Measurements from ENCODE around the gene OLFML2A.

Gene OLFML2A

DNA sequence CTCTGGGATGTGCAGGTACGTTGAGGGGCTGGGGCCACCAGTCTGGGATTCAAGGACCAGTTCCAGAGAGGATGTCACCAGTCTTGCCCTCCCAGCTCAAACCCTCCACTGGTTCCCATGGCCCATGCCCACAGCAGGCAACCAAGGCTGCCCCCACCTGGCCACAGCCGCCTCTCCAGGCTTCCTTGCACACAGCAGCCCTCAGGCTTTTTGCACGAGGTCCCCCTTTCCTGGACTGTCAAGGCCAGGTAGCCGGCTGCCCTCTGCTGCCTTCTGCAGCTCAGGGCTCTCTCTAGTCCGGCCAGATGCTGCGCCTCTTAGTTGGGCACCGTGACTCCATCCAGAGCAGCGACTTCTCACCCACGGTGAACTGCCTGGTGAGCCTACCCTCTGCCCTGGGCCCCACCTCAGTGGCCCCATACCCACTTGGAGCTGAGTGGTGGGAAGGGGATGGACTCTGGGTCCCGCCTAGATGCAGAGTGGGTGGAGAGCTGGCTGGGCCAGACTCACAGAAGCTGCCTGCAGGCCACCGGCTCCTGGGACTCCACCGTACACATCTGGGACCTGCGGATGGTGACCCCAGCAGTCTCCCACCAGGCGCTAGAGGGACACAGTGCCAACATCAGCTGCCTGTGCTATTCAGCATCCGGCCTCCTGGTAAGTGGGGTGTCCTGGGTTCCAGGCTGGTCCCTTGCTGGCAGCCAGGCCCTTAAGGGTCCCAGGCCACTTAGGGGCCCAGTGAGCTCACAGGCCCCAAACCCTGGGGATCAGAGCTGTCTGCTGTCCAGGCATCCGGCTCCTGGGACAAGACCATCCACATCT, 79.2 kb downstream of the OLFML2A start:
- Histone ChIP-seq H3K36me3 (ENCODE audit: low read depth) (peaks cover 43% of the 10 kb centered on the region), H3K27ac (ENCODE audit: poor library complexity, severe bottlenecking) (no peak overlapping the region), H3K4me3 (ENCODE audit: severe bottlenecking) (no peak overlapping the region), H3K9me3 (ENCODE audit: severe bottlenecking) (no peaks in the 10 kb centered on the region), H3K4me1 (ENCODE audit: insufficient read depth, poor library complexity, severe bottlenecking) (no peaks in the 10 kb centered on the region), H3K27me3 (ENCODE audit: insufficient read depth, poor library complexity, severe bottlenecking) (no peaks in the 10 kb centered on the region)
- TF ChIP-seq, protein P1, sequence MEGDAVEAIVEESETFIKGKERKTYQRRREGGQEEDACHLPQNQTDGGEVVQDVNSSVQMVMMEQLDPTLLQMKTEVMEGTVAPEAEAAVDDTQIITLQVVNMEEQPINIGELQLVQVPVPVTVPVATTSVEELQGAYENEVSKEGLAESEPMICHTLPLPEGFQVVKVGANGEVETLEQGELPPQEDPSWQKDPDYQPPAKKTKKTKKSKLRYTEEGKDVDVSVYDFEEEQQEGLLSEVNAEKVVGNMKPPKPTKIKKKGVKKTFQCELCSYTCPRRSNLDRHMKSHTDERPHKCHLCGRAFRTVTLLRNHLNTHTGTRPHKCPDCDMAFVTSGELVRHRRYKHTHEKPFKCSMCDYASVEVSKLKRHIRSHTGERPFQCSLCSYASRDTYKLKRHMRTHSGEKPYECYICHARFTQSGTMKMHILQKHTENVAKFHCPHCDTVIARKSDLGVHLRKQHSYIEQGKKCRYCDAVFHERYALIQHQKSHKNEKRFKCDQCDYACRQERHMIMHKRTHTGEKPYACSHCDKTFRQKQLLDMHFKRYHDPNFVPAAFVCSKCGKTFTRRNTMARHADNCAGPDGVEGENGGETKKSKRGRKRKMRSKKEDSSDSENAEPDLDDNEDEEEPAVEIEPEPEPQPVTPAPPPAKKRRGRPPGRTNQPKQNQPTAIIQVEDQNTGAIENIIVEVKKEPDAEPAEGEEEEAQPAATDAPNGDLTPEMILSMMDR (IDR thresholded peaks at IDR 0.05; ENCODE audit: poor library complexity, severe bottlenecking): peak; percentile 44
- no peak for DNase-seq (ENCODE audit: low spot score)
- peak; percentile 33 for ATAC-seq (ENCODE audit: low read depth)

DNA sequence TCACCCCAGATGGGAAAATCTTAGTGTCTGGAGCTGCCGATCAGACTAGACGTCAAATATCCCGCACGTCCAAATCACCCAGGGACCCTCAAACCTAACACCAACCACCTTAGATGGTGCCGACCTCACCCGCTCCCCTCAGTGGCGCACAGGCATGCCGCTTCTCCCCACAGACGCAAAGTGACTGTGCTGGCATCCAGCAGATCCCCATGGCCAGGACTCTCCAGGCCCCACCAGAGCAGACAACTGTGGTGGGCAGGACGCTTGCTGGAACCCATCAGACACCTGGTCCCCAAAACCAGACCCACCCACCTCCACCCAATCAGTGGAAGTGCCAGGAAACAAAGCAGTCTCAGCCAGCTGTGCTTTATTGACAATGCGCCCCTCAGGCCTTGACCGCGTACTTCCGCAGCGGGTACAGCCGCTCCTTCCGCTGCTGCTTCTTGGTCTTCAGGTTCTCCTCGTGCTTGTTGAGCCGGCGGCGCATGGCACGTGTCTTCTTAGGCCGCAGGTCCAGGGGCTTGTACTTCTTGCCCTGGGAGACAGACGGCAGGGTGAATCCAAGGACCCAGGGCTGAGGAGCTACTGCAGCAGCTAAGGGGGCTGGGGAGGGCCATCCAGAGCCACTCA, 80.7 kb downstream of the OLFML2A start:
- H3K27ac ChIP-seq (ENCODE audit: poor library complexity, severe bottlenecking): no peak overlapping the region
- no peak overlapping the region for H3K4me3 ChIP-seq (ENCODE audit: severe bottlenecking)
- DNase-seq (ENCODE audit: low spot score) (no peak), ATAC-seq (ENCODE audit: low read depth) (no peak)
- peaks cover 47% of the 10 kb centered on the region for H3K36me3 ChIP-seq (ENCODE audit: low read depth)
- H3K27me3 ChIP-seq (ENCODE audit: insufficient read depth, poor library complexity, severe bottlenecking): no peaks in the 10 kb centered on the region
- no peaks in the 10 kb centered on the region for H3K9me3 ChIP-seq (ENCODE audit: severe bottlenecking)
- H3K4me1 ChIP-seq (ENCODE audit: insufficient read depth, poor library complexity, severe bottlenecking): no peaks in the 10 kb centered on the region
- TF ChIP-seq, protein P1 (IDR thresholded peaks at IDR 0.05; ENCODE audit: poor library complexity, severe bottlenecking): no peak

DNA sequence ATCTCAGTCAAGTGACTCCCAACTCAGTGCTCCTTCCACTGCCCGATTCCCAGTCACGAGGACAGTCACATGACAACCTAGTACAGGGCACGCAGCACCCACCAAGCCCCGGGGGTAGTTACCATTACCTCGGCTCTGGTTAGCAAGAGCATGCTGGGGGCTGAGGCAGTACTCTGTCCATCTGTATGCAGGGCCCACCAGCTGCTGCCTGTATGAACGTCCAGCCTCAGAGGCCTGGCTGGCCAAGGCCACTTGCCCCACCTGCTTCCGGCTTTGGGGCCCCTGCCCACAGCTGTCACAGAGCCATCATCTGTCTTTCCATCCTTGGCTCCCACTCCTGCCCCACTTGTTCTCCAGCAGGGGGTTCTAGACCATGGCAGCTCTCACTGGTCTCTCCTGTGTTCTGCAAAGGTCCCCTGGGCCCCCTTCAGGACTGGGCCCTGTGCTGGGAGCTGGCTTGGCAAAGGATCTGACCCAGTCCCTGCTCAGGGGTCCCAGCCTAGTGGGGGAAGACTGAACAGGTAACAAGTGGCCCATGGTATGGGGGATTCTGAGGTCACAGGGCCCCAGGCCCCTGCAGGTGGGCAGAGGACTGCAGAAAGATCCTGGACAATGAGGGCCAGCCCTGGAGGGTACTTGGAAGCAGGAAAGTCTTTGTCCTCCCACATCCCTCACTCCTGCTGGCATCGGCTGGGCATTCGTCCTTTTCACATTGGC, 81.6 kb downstream of the OLFML2A start:
- peaks cover 47% of the 10 kb centered on the region for H3K36me3 ChIP-seq (ENCODE audit: low read depth)
- no peak overlapping the region for H3K4me3 ChIP-seq (ENCODE audit: severe bottlenecking)
- ATAC-seq (ENCODE audit: low read depth) (no peak), DNase-seq (ENCODE audit: low spot score) (no peak)
- H3K4me1 ChIP-seq (ENCODE audit: insufficient read depth, poor library complexity, severe bottlenecking): peaks cover 6% of the 10 kb centered on the region
- no peaks in the 10 kb centered on the region for H3K27me3 ChIP-seq (ENCODE audit: insufficient read depth, poor library complexity, severe bottlenecking)
- TF ChIP-seq, protein P1 (IDR thresholded peaks at IDR 0.05; ENCODE audit: poor library complexity, severe bottlenecking): no peak
- H3K27ac ChIP-seq (ENCODE audit: poor library complexity, severe bottlenecking): no peak overlapping the region
- no peaks in the 10 kb centered on the region for H3K9me3 ChIP-seq (ENCODE audit: severe bottlenecking)

DNA sequence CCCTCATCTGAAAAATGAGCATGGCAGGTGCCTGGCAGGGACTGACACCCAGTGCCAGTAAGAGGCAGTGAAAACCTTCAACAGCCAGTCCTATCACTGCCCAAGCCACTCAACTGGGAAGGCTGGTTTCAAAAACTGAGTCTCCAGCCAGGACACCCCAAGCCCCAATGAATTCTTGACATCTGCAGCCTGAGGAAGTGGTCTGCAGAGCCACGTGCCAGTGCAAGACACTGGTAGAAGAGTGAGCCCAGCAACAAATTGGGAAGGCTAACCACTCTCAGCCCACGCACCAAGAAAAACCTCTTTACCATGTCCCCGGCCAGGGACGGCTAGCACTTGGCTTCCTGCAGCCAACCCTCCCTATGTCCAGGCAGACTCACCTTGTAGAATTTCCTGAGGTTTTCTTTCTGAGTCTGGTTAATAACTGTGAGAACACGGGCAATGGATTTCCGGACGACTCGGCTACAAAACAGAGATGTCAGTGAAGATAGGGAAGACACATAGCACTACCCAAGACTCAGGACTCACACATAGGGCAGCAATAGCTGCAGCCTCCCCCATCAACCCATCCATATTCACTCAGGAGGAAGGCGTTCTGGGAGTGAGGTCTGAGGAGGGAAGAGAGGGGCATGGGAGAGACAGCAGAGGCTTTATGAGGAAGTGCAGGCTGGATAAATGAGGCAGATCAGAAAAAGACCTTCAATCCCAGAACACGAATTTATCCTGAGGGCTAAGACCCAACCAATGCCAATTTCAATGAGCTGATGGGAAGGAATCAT, 83.1 kb downstream of the OLFML2A start:
- H3K27ac ChIP-seq (ENCODE audit: poor library complexity, severe bottlenecking): peak overlapping the region; percentile 78
- H3K27me3 ChIP-seq (ENCODE audit: insufficient read depth, poor library complexity, severe bottlenecking): no peaks in the 10 kb centered on the region
- peak overlapping the region; percentile 94 for H3K4me3 ChIP-seq (ENCODE audit: severe bottlenecking)
- TF ChIP-seq, protein P1 (IDR thresholded peaks at IDR 0.05; ENCODE audit: poor library complexity, severe bottlenecking): no peak
- peaks cover 9% of the 10 kb centered on the region for H3K4me1 ChIP-seq (ENCODE audit: insufficient read depth, poor library complexity, severe bottlenecking)
- no peak for DNase-seq (ENCODE audit: low spot score)
- no peak for ATAC-seq (ENCODE audit: low read depth)
- H3K36me3 ChIP-seq (ENCODE audit: low read depth): peaks cover 47% of the 10 kb centered on the region
- H3K9me3 ChIP-seq (ENCODE audit: severe bottlenecking): no peaks in the 10 kb centered on the region
